ENCODE data around the gene OR10K2.
"Not testable (repeated sequence)": the region's sequence is repeated elsewhere in the genome, so short reads cannot be mapped to it uniquely, and the experiment has no call there.

Gene OR10K2

GRCh38 chr1:158426137-158426536 is at the start of gene OR10K2:
OR10K2 (minus strand) TSS chr1:158426237; CDS start chr1:158420866, 5,371 bp downstream.
- DNase-seq (ENCODE audit: low read depth): no peak

- no peak for DNase-seq (ENCODE audit: low read depth)
These were observed 45.9 kb upstream of the OR10K2 start, which contains the start of gene OR10R2 for GRCh38 chr1:158471920-158472319. OR10R2 (plus strand) TSS chr1:158472220; CDS start chr1:158472326, 106 bp downstream.

GRCh38 chr1:158461534-158461933 is 35.5 kb upstream of the OR10K2 start, which contains the start of gene OR10K1:
OR10K1 (plus strand) TSS chr1:158461834; CDS start chr1:158465562, 3,728 bp downstream.
- no peak for DNase-seq (ENCODE audit: low read depth)

GRCh38 chr1:158458263-158458662 is 32.2 kb upstream of the OR10K2 start:
- DNase-seq (ENCODE audit: low read depth): no peak

GRCh38 chr1:158457246-158457645 is 31.2 kb upstream of the OR10K2 start:
- DNase-seq (ENCODE audit: low read depth): no peak

- DNase-seq (ENCODE audit: low read depth): no peak
These were observed 28.5 kb upstream of the OR10K2 start for GRCh38 chr1:158454537-158454936.

GRCh38 chr1:158445376-158445775 is 19.3 kb upstream of the OR10K2 start:
- DNase-seq (ENCODE audit: low read depth): no peak

GRCh38 chr1:158434741-158435140 is 8.7 kb upstream of the OR10K2 start:
- no peak for DNase-seq (ENCODE audit: low read depth)

- DNase-seq (ENCODE audit: low read depth): not testable (repeated sequence)
These were observed 4.1 kb upstream of the OR10K2 start for GRCh38 chr1:158430163-158430562.

- DNase-seq (ENCODE audit: low read depth): no peak
These were observed 1.0 kb downstream of the OR10K2 start for GRCh38 chr1:158425027-158425426.

GRCh38 chr1:158422212-158422611 is 3.8 kb downstream of the OR10K2 start:
- no peak for DNase-seq (ENCODE audit: low read depth)

- no peak for DNase-seq (ENCODE audit: low read depth)
These were observed 8.5 kb downstream of the OR10K2 start for GRCh38 chr1:158417586-158417985.

GRCh38 chr1:158414651-158415345 is 11.2 kb downstream of the OR10K2 start:
- DNase-seq (ENCODE audit: low read depth): no peak

- no peak for DNase-seq (ENCODE audit: low read depth)
These were observed 18.9 kb downstream of the OR10K2 start for GRCh38 chr1:158407092-158407491.

- DNase-seq (ENCODE audit: low read depth): no peak
These were observed 25.2 kb downstream of the OR10K2 start for GRCh38 chr1:158400871-158401270.

GRCh38 chr1:158398818-158399514 is 27.1 kb downstream of the OR10K2 start, which contains the start of gene OR10T2:
OR10T2 (minus strand) TSS chr1:158399466; CDS start chr1:158399466, 0 bp downstream.
- no peak for DNase-seq (ENCODE audit: low read depth)

GRCh38 chr1:158396646-158397045 is 29.4 kb downstream of the OR10K2 start:
- no peak for DNase-seq (ENCODE audit: low read depth)

- DNase-seq (ENCODE audit: low read depth): no peak
These were observed 32.6 kb downstream of the OR10K2 start for GRCh38 chr1:158393476-158393875.

GRCh38 chr1:158391099-158391498 is 34.9 kb downstream of the OR10K2 start:
- no peak for DNase-seq (ENCODE audit: low read depth)

GRCh38 chr1:158390331-158390730 is 35.7 kb downstream of the OR10K2 start:
- no peak for DNase-seq (ENCODE audit: low read depth)

- DNase-seq (ENCODE audit: low read depth): no peak
These were observed 51.2 kb downstream of the OR10K2 start for GRCh38 chr1:158374860-158375259.

- DNase-seq (ENCODE audit: low read depth): not testable (repeated sequence)
These were observed 51.9 kb downstream of the OR10K2 start for GRCh38 chr1:158374101-158374500.

All from CMK (cell line).